Kidney epithelial cell (primary cell): ENCODE results near the gene FAM186B. TPM values are rescaled to one million over a fixed set of nuclear protein-coding genes. Genes with fewer than 3 reads are reported as not detected.

Source experiments
- DNase-seq: peaks from one replicate; pipeline ENCODE4 v3.0.0-alpha.2; 2010; ENCODE audit warnings: low read depth
- H3K27me3 ChIP-seq: 2 replicates; pipeline ENCODE4 v1.6.0; 2011; ENCODE audit warnings: low read length; ENCODE audit not compliant: control insufficient read depth, insufficient read depth
- H3K36me3 ChIP-seq: 2 replicates; pipeline ENCODE4 v1.5.1; 2011; ENCODE audit warnings: low read length; ENCODE audit not compliant: control insufficient read depth, insufficient read depth
- H3K4me3 ChIP-seq: 2 replicates; pipeline ENCODE4 v1.5.1; 2011; ENCODE audit warnings: low read depth, mild to moderate bottlenecking, control low read depth, low read length
- total RNA-seq: library from RNA; depleted of rRNA; stranded (reverse); fragments of >200 nt; gene quantifications from 2 replicates; pipeline ENCODE4 v1.2.3, GENCODE V29; 2015
- TF ChIP-seq, protein P1 (sequence below): IDR thresholded peaks from 2 replicates; pipeline ENCODE4 v1.5.1; 2011; ENCODE audit warnings: mild to moderate bottlenecking, moderate library complexity, low read length, control low read depth, inconsistent platforms; ENCODE audit not compliant: insufficient read depth, poor library complexity, severe bottlenecking

FAM186B gene
- total RNA-seq, 1 donor from 2014 or later = 0.21 TPM

DNA sequence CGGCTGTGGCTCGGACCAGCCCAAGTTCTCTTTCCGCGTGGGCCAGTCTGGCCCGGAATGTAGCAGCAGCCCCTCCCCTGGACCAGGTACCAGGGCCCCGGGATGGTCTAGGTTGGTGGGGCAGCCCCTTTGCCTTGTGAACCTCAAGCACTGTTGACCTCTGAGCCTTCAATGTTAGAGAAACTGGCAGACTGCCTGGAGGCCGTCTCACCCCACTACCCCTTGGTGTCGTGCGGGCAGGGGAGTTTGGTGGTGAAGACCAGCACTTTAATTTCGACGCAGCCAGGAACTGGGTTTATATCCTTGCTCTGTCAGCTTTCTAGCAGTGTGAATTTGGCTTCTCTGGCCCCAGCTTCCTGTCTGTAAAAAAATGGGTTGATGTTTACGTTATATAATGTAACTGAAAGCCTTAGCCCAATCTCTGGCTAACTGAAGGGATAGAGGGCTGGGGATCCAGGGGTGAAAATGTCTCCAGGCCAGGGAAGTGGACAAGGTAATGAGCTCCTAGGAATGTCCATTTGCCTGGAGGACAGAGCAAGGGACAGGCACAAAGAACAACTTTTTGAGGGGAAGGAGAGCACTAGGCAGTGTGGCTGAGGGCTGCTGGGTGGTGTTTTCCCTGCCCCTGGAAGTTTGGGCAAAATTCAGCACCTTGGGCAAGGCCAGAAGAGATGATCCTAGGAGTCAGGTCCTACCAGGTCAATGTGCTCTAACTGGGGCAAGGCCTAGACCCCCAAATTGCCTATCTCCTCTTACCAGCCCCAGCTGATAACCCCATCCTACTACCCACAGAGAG lies 48.9 kb downstream of the FAM186B start:
- Histone ChIP-seq H3K27me3 (peaks cover 4% of the 10 kb centered on the region), H3K4me3 (no peak overlapping the region), H3K36me3 (peaks cover 3% of the 10 kb centered on the region)
- TF ChIP-seq, protein P1, sequence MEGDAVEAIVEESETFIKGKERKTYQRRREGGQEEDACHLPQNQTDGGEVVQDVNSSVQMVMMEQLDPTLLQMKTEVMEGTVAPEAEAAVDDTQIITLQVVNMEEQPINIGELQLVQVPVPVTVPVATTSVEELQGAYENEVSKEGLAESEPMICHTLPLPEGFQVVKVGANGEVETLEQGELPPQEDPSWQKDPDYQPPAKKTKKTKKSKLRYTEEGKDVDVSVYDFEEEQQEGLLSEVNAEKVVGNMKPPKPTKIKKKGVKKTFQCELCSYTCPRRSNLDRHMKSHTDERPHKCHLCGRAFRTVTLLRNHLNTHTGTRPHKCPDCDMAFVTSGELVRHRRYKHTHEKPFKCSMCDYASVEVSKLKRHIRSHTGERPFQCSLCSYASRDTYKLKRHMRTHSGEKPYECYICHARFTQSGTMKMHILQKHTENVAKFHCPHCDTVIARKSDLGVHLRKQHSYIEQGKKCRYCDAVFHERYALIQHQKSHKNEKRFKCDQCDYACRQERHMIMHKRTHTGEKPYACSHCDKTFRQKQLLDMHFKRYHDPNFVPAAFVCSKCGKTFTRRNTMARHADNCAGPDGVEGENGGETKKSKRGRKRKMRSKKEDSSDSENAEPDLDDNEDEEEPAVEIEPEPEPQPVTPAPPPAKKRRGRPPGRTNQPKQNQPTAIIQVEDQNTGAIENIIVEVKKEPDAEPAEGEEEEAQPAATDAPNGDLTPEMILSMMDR = no peak
- no peak for DNase-seq

DNA sequence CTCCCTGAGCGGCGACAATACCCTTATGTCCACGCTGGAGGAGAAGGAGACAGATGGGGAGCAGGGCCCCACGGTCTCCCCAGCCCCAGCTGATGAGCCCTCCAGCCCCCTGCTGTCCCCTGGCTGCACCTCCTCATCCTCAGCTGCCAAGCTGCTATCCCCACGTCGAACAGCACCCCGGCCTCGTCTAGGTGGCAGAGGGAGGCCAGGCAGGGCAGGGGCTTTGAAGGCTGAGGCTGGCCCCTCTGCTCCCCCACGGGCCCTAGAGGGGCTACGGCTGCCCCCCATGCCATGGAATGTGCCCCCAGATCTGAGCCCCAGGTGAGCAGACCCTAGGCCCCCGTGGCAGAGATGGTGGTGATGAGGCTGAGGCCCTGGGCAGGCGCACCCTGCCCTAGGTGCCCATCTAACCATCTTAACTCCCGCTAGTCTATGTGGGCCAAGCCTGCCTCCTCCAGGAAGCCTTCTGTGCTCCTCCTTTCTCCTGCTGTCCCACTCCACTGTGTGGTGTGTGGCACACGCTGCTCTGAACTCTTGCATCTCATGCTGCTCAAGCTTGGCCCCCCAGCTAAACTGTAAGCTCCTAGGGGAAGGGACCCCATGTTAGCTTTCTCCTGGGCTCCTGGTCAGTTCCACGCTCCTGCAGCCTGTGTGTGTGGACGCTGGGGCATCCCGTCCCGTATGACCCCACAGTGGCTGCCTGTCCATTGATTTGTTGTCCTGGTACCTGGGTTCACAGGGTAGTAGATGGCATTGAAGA lies 49.6 kb downstream of the FAM186B start:
- Histone ChIP-seq H3K36me3 (peaks cover 3% of the 10 kb centered on the region), H3K4me3 (no peak overlapping the region), H3K27me3 (peaks cover 6% of the 10 kb centered on the region)
- TF ChIP-seq, protein P1 = no peak
- no peak for DNase-seq

DNA sequence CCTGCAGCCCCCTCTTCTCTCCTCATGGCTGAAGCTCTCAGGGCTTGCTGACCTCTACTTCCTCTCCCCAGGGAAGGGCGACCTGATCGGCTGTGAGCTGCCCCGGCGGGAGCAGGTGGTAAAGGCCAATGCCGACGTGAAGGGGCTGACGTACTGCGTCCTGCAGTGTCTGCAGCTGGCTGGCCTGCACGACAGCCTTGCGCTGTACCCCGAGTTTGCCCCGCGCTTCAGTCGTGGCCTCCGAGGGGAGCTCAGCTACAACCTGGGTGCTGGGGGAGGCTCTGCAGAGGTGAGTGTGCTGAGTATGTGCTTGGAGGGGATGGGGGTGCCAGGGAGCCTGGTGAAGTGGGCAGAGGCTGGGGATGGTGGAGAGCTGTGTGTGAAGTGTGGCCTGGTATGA lies 51.2 kb downstream of the FAM186B start:
- TF ChIP-seq, protein P1 = no peak
- peaks cover 19% of the 10 kb centered on the region for H3K27me3 ChIP-seq
- DNase-seq = no peak
- H3K36me3 ChIP-seq = peaks cover 1% of the 10 kb centered on the region
- H3K4me3 ChIP-seq = no peak overlapping the region

DNA sequence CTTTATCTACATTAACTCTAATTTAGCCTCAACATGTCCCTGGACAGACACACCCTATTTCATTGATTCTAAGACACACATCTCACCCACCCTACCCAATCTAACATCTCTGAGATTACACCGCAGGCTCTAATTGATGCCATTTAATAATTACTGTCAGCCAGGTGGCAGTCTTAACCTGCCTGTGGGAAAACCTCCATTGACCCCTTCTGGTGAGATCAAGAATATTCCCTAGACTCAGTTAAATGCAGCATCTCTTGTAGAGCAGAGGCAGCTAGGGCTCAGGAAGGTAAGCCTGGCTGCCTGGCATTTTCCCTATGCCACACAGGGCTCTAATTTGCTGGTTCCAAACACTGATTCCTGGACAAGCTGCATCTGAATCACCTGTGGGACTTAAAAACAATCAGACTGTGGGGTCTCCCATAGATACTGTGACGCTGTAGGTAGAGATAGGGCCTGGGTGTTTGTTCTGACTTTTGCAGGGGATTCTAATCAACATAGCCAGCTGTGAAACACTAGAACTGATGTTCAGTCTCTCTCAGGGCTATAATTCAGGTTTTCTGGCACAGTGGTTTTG lies 51.8 kb downstream of the FAM186B start:
- DNase-seq = no peak
- TF ChIP-seq, protein P1 = peak; percentile 78
- H3K4me3 ChIP-seq = no peak overlapping the region

DNA sequence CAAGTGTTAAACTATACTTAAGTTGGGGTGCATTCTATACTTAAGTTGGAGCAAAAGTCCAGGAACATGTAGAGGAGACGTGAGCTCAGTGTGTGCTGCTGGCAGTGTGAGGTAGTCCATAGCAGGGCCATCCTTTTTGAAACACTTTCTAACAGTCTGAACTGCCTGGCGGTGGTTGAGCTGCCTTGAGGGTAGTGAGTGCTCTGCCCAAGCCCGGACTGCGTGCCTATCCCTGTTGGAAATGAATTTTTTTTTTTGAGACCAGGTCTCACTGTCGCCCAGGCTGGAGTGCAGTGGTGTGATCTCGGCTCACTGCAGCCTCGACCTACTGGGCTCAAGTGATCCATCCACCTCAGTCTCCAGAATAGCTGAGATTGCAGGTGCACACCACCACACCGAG lies 52.5 kb downstream of the FAM186B start:
- Histone ChIP-seq H3K27me3 (peaks cover 33% of the 10 kb centered on the region), H3K4me3 (no peak overlapping the region), H3K36me3 (peaks cover 1% of the 10 kb centered on the region)
- DNase-seq = no peak
- TF ChIP-seq, protein P1 = no peak

More for the DNA sequence above, 51.8 kb downstream of the FAM186B start:
- Histone ChIP-seq H3K27me3 (peaks cover 26% of the 10 kb centered on the region), H3K36me3 (peaks cover 1% of the 10 kb centered on the region)
